Astrocyte (in vitro differentiated cells and primary cell): ENCODE results near the gene HK3.

Experiments
- CTCF ChIP-seq: IDR thresholded peaks from 2 replicates; pipeline ENCODE4 v1.5.1; 2011; ENCODE audit warnings: low read depth, mild to moderate bottlenecking, inconsistent platforms, low read length, moderate library complexity; ENCODE audit not compliant: insufficient read depth
- EZH2 ChIP-seq: IDR thresholded peaks from 2 replicates; pipeline ENCODE4 v1.6.1; 2012; ENCODE audit warnings: mild to moderate bottlenecking, low read length, inconsistent platforms; ENCODE audit not compliant: insufficient read depth

GRCh38 chr5:176891331-176891958, 7.7 kb downstream of the HK3 start:
- TF ChIP-seq CTCF (no peak), EZH2 (no peak)
